Neural cell (in vitro differentiated cells): ENCODE data around the gene ZSWIM5.

ENCODE experiments used
- CTCF ChIP-seq: fragments of 450-650 bp; IDR thresholded peaks from 2 replicates; pipeline ENCODE4 v1.5.1; 2014; ENCODE audit warnings: antibody characterized with exemption, mild to moderate bottlenecking, moderate library complexity; ENCODE audit not compliant: poor library complexity, severe bottlenecking
- EP300 ChIP-seq: fragments of 450-650 bp; conservative IDR thresholded peaks from 2 replicates; pipeline ENCODE4 v1.6.1; 2014; ENCODE audit warnings: antibody characterized with exemption, mild to moderate bottlenecking, moderate library complexity; ENCODE audit not compliant: poor library complexity, severe bottlenecking
- MXI1 ChIP-seq: fragments of 450-650 bp; conservative IDR thresholded peaks from 2 replicates; pipeline ENCODE4 v1.6.1; 2014; ENCODE audit warnings: antibody characterized with exemption, mild to moderate bottlenecking; ENCODE audit not compliant: poor library complexity, severe bottlenecking
- RAD21 ChIP-seq: fragments of 450-650 bp; conservative IDR thresholded peaks from 2 replicates; pipeline ENCODE4 v1.6.1; 2014; ENCODE audit warnings: antibody characterized with exemption, mild to moderate bottlenecking, moderate library complexity
- REST ChIP-seq: IDR thresholded peaks from 2 replicates; pipeline ENCODE4 v1.6.1; 2012; ENCODE audit warnings: borderline replicate concordance
- SMC3 ChIP-seq: fragments of 450-650 bp; conservative IDR thresholded peaks from 2 replicates; pipeline ENCODE4 v1.6.1; 2014; ENCODE audit warnings: antibody characterized with exemption, mild to moderate bottlenecking, moderate library complexity; ENCODE audit not compliant: poor library complexity

- no peak for TF ChIP-seq CTCF
- TF ChIP-seq RAD21: no peak
- TF ChIP-seq EP300: no peak
- TF ChIP-seq REST: no peak
- no peak for TF ChIP-seq MXI1
- TF ChIP-seq SMC3: no peak
These were observed 166.1 kb downstream of the ZSWIM5 start for GRCh38 chr1:45040297-45040696.
